ENCODE results near the gene MACROD1.

DNA sequence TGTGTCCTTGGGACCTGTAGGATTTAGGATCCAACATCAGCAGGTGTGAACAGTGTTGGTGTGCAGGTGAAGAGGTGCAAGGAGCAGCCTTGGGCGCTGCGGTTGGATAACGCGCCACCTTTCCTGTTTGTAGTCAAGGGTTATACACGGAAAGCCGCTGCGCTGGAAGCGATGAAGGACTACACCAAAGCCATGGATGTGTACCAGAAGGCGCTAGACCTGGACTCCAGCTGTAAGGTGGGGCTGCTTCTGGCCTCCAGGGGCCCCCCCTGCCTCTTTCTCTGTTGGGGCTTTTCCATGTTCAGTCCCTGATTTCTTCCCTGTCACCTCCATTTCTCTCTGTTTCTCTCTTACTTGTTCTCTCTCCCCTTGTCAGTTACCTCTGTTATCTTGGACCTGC lies 37.1 kb upstream of the MACROD1 start:
- TF ChIP-seq POLR2A (IDR thresholded peaks at IDR 0.05) (no peak), CTCF (IDR thresholded peaks at IDR 0.05) (no peak)

Data from adrenal gland (tissue), 5 donors.